Measurements from ENCODE around the gene ALPL. TPM values are rescaled to one million over a fixed set of nuclear protein-coding genes. Genes with fewer than 3 reads are reported as not detected.

Gene ALPL
- polyA plus RNA-seq, 3 donors: not detected

- Mint-ChIP-seq H3K9me3 (peaks cover 0 to 1% (median 0%) of the 10 kb centered on the region in 7 donors), H3K27ac (no peak overlapping the region), H3K4me1 (peaks cover 8% of the 10 kb centered on the region), H3K36me3 (no peaks in the 10 kb centered on the region), H3K4me3 (no peak overlapping the region), H3K27me3 (ENCODE audit: low read depth in 3 of 3) (peaks cover 9 to 35% (median 16%) of the 10 kb centered on the region in 3 donors)
- Histone ChIP-seq H3K36me3 (replicated peaks in 1 of 2; ENCODE audit: control insufficient read depth in 1 of 2, insufficient read depth in 2 of 2, low read length in 2 of 2) (no peaks in the 10 kb centered on the region), H3K9ac (ENCODE audit: insufficient read depth, low read length, poor library complexity, severe bottlenecking) (no peak overlapping the region), H3K27me3 (ENCODE audit: control insufficient read depth in 2 of 2, insufficient read depth in 2 of 2, low read length in 2 of 2) (peaks cover 0 to 2% of the 10 kb centered on the region in 2 donors), H3K4me3 (replicated peaks in 1 of 3; ENCODE audit: low read depth in 2 of 3, low read length in 3 of 3) (no peak overlapping the region), H3K4me1 (ENCODE audit: control insufficient read depth in 1 of 2, insufficient read depth in 2 of 2, low read length in 2 of 2) (peaks cover 4 to 6% of the 10 kb centered on the region in 2 donors), H4K20me1 (ENCODE audit: insufficient read depth, low read length) (no peaks in the 10 kb centered on the region), H3K27ac (ENCODE audit: low read depth in 1 of 2, low read length in 2 of 2) (no peak overlapping the region), H3K9me3 (replicated peaks in 1 of 2; ENCODE audit: control insufficient read depth in 1 of 2, insufficient read depth in 1 of 2, low read length in 2 of 2) (no peaks in the 10 kb centered on the region), H2AFZ (ENCODE audit: insufficient read depth, low read depth, low read length, poor library complexity, severe bottlenecking) (no peak overlapping the region), H3K79me2 (ENCODE audit: insufficient read depth, low read length) (no peaks in the 10 kb centered on the region), H3K4me2 (replicated peaks; ENCODE audit: extremely low read depth, low read length, poor library complexity, severe bottlenecking) (no peak overlapping the region)
- 97% methylated on average over 16 of the region's 21 CpGs for WGBS (ENCODE audit: insufficient coverage)
- no peak for DNase-seq
- TF ChIP-seq, protein P1, sequence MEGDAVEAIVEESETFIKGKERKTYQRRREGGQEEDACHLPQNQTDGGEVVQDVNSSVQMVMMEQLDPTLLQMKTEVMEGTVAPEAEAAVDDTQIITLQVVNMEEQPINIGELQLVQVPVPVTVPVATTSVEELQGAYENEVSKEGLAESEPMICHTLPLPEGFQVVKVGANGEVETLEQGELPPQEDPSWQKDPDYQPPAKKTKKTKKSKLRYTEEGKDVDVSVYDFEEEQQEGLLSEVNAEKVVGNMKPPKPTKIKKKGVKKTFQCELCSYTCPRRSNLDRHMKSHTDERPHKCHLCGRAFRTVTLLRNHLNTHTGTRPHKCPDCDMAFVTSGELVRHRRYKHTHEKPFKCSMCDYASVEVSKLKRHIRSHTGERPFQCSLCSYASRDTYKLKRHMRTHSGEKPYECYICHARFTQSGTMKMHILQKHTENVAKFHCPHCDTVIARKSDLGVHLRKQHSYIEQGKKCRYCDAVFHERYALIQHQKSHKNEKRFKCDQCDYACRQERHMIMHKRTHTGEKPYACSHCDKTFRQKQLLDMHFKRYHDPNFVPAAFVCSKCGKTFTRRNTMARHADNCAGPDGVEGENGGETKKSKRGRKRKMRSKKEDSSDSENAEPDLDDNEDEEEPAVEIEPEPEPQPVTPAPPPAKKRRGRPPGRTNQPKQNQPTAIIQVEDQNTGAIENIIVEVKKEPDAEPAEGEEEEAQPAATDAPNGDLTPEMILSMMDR (IDR thresholded peaks at IDR 0.05): no peak
- intact Hi-C loops (cut with micrococcal nuclease): no loop called here
These were observed 102.0 kb downstream of the ALPL start for GRCh38 chr1:21610989-21611785.

DNA sequence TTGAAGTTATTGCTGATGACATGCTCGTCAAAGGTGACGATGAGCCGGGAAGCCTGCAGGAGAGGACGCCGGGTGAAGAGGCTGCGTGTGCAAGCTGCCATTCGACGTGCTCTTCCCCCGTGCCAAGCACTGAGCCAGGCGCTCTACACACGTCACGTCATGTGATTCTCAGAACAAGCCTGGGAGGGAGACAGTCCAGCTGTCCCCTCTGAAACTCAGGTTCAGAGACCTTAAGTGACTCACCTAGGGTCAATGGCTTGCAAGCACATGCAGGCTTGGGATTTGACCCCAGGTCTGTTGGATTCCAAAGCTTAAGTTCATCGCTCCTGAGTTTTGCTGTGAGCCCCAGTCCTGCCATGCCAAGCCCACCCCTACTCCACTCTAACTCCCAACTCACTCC is 102.8 kb downstream of the ALPL start:
- H3K9ac ChIP-seq (ENCODE audit: insufficient read depth, low read length, poor library complexity, severe bottlenecking): no peak overlapping the region
- Mint-ChIP-seq H3K4me3 (no peak overlapping the region), H3K9me3 (peaks cover 0 to 1% (median 0%) of the 10 kb centered on the region in 7 donors), H3K4me1 (peaks cover 8% of the 10 kb centered on the region), H3K36me3 (no peaks in the 10 kb centered on the region), H3K27ac (no peak overlapping the region), H3K27me3 (ENCODE audit: low read depth in 3 of 3) (peaks cover 9 to 35% (median 16%) of the 10 kb centered on the region in 3 donors)
- WGBS (ENCODE audit: insufficient coverage): 97% methylated on average over 13 of the region's 13 CpGs
- H4K20me1 ChIP-seq (ENCODE audit: insufficient read depth, low read length): no peaks in the 10 kb centered on the region
- H3K27ac ChIP-seq (ENCODE audit: low read depth in 1 of 2, low read length in 2 of 2): no peak overlapping the region
- H3K4me2 ChIP-seq (replicated peaks; ENCODE audit: extremely low read depth, low read length, poor library complexity, severe bottlenecking): no peak overlapping the region
- peaks cover 4 to 6% of the 10 kb centered on the region in 2 donors for H3K4me1 ChIP-seq (ENCODE audit: control insufficient read depth in 1 of 2, insufficient read depth in 2 of 2, low read length in 2 of 2)
- intact Hi-C loops (cut with micrococcal nuclease): no loop called here
- no peak for DNase-seq
- no peaks in the 10 kb centered on the region for H3K79me2 ChIP-seq (ENCODE audit: insufficient read depth, low read length)
- no peaks in the 10 kb centered on the region for H3K36me3 ChIP-seq (replicated peaks in 1 of 2; ENCODE audit: control insufficient read depth in 1 of 2, insufficient read depth in 2 of 2, low read length in 2 of 2)
- H3K4me3 ChIP-seq (replicated peaks in 1 of 3; ENCODE audit: low read depth in 2 of 3, low read length in 3 of 3): no peak overlapping the region
- peaks cover 0 to 2% of the 10 kb centered on the region in 2 donors for H3K27me3 ChIP-seq (ENCODE audit: control insufficient read depth in 2 of 2, insufficient read depth in 2 of 2, low read length in 2 of 2)
- no peaks in the 10 kb centered on the region for H3K9me3 ChIP-seq (replicated peaks in 1 of 2; ENCODE audit: control insufficient read depth in 1 of 2, insufficient read depth in 1 of 2, low read length in 2 of 2)
- TF ChIP-seq, protein P1 (IDR thresholded peaks at IDR 0.05): no peak
- no peak overlapping the region for H2AFZ ChIP-seq (ENCODE audit: insufficient read depth, low read depth, low read length, poor library complexity, severe bottlenecking)
